ENCODE results near the gene FUT3. TPM values are rescaled to one million over a fixed set of nuclear protein-coding genes. Genes with fewer than 3 reads are reported as not detected.

FUT3 gene
- total and polyA plus RNA-seq, 2 donors (not counting 1 experiment from before 2014, with no cell fraction given) = not detected

- Histone ChIP-seq H3K9me3 (ENCODE audit: control insufficient read depth, insufficient read depth, low read depth, low read length) (no peaks in the 10 kb centered on the region), H3K36me3 (ENCODE audit: control insufficient read depth, insufficient read depth, low read length) (no peaks in the 10 kb centered on the region), H4K20me1 (ENCODE audit: control insufficient read depth, extremely low read depth, insufficient read depth, low read length) (no peaks in the 10 kb centered on the region), H3K9ac (ENCODE audit: insufficient read depth, low read length) (no peak overlapping the region), H3K4me2 (ENCODE audit: extremely low read depth, insufficient read depth, low read length) (no peak overlapping the region), H3K27me3 (ENCODE audit: control insufficient read depth, insufficient read depth, low read length) (no peaks in the 10 kb centered on the region), H3K79me2 (ENCODE audit: control insufficient read depth, insufficient read depth, low read length) (no peaks in the 10 kb centered on the region), H2AFZ (ENCODE audit: low read length) (no peak overlapping the region), H3K4me1 (ENCODE audit: control insufficient read depth, extremely low read depth, insufficient read depth, low read length) (no peaks in the 10 kb centered on the region), H3K27ac (ENCODE audit: insufficient read depth, low read length) (no peak overlapping the region), H3K4me3 (replicated peaks in 1 of 4; ENCODE audit: control extremely low read depth in 1 of 4, insufficient read depth in 1 of 4, low read depth in 3 of 4, low read length in 4 of 4) (no peak overlapping the region)
- no peak for TF ChIP-seq EZH2 (IDR thresholded peaks at IDR 0.05; ENCODE audit: low read length, missing control alignments)
- TF ChIP-seq CTCF (conservative IDR thresholded peaks at IDR 0.05 in 1 of 2, IDR thresholded peaks at IDR 0.05 in 1 of 2; ENCODE audit: low read depth in 1 of 2, low read length in 2 of 2) = no peak
- no peak for DNase-seq (ENCODE audit: low read depth in 2 of 2)
Measured at GRCh38 chr19:5865772-5866171, 14.5 kb upstream of the FUT3 start.

- Histone ChIP-seq H3K9ac (ENCODE audit: insufficient read depth, low read length) (no peak overlapping the region), H3K79me2 (ENCODE audit: control insufficient read depth, insufficient read depth, low read length) (no peaks in the 10 kb centered on the region), H3K4me2 (ENCODE audit: extremely low read depth, insufficient read depth, low read length) (no peak overlapping the region), H3K27ac (ENCODE audit: insufficient read depth, low read length) (no peak overlapping the region), H4K20me1 (ENCODE audit: control insufficient read depth, extremely low read depth, insufficient read depth, low read length) (no peaks in the 10 kb centered on the region), H3K36me3 (ENCODE audit: control insufficient read depth, insufficient read depth, low read length) (no peaks in the 10 kb centered on the region), H3K4me1 (ENCODE audit: control insufficient read depth, extremely low read depth, insufficient read depth, low read length) (no peaks in the 10 kb centered on the region), H3K9me3 (ENCODE audit: control insufficient read depth, insufficient read depth, low read depth, low read length) (no peaks in the 10 kb centered on the region), H3K27me3 (ENCODE audit: control insufficient read depth, insufficient read depth, low read length) (no peaks in the 10 kb centered on the region), H2AFZ (ENCODE audit: low read length) (no peak overlapping the region), H3K4me3 (replicated peaks in 1 of 4; ENCODE audit: control extremely low read depth in 1 of 4, insufficient read depth in 1 of 4, low read depth in 3 of 4, low read length in 4 of 4) (no peak overlapping the region)
- DNase-seq (ENCODE audit: low read depth in 2 of 2) = no peak
- TF ChIP-seq EZH2 (IDR thresholded peaks at IDR 0.05; ENCODE audit: low read length, missing control alignments) (no peak), CTCF (conservative IDR thresholded peaks at IDR 0.05 in 1 of 2, IDR thresholded peaks at IDR 0.05 in 1 of 2; ENCODE audit: low read depth in 1 of 2, low read length in 2 of 2) (no peak)
Measured at GRCh38 chr19:5864725-5865486, 13.7 kb upstream of the FUT3 start.

- Histone ChIP-seq H3K36me3 (ENCODE audit: control insufficient read depth, insufficient read depth, low read length) (no peaks in the 10 kb centered on the region), H3K4me1 (ENCODE audit: control insufficient read depth, extremely low read depth, insufficient read depth, low read length) (no peaks in the 10 kb centered on the region), H3K27ac (ENCODE audit: insufficient read depth, low read length) (no peak overlapping the region), H3K27me3 (ENCODE audit: control insufficient read depth, insufficient read depth, low read length) (no peaks in the 10 kb centered on the region), H3K9me3 (ENCODE audit: control insufficient read depth, insufficient read depth, low read depth, low read length) (no peaks in the 10 kb centered on the region), H4K20me1 (ENCODE audit: control insufficient read depth, extremely low read depth, insufficient read depth, low read length) (no peaks in the 10 kb centered on the region), H3K4me3 (replicated peaks in 1 of 4; ENCODE audit: control extremely low read depth in 1 of 4, insufficient read depth in 1 of 4, low read depth in 3 of 4, low read length in 4 of 4) (no peak overlapping the region), H2AFZ (ENCODE audit: low read length) (no peak overlapping the region), H3K79me2 (ENCODE audit: control insufficient read depth, insufficient read depth, low read length) (no peaks in the 10 kb centered on the region), H3K4me2 (ENCODE audit: extremely low read depth, insufficient read depth, low read length) (no peak overlapping the region), H3K9ac (ENCODE audit: insufficient read depth, low read length) (no peak overlapping the region)
- DNase-seq (ENCODE audit: low read depth in 2 of 2) = no peak
- no peak for TF ChIP-seq EZH2 (IDR thresholded peaks at IDR 0.05; ENCODE audit: low read length, missing control alignments)
- TF ChIP-seq CTCF (conservative IDR thresholded peaks at IDR 0.05 in 1 of 2, IDR thresholded peaks at IDR 0.05 in 1 of 2; ENCODE audit: low read depth in 1 of 2, low read length in 2 of 2) = no peak
Measured at GRCh38 chr19:5864013-5864720, 12.9 kb upstream of the FUT3 start.
